HepG2 (cell line): Measurements from ENCODE around the gene C1orf159. TPM values are rescaled to one million over a fixed set of nuclear protein-coding genes. Genes with fewer than 3 reads are reported as not detected.

ENCODE experiments used
- ADNP ChIP-seq: sonication (generic); formaldehyde crosslinking; IDR thresholded peaks from 2 replicates; pipeline ENCODE4 v1.4.0; 2020; ENCODE audit warnings: missing genetic modification reagents
- DBP ChIP-seq: sonication (generic); formaldehyde crosslinking; IDR thresholded peaks from 2 replicates; pipeline ENCODE4 v1.4.0; 2020; ENCODE audit warnings: missing genetic modification reagents; ENCODE audit errors: not compliant biosample characterization
- DMAP1 ChIP-seq: IDR thresholded peaks from 2 replicates; pipeline ENCODE4 v1.6.1; 2016
- DNMT3B ChIP-seq: conservative IDR thresholded peaks from 2 replicates; pipeline ENCODE4 v1.6.1; 2016; ENCODE audit warnings: missing biosample characterization, control low read depth
- ESRRA ChIP-seq: sonication (generic); formaldehyde crosslinking; IDR thresholded peaks from 2 replicates; pipeline ENCODE4 v1.5.1; 2020; ENCODE audit warnings: mild to moderate bottlenecking, low read depth, missing genetic modification reagents
- HES4 ChIP-seq: sonication (generic); formaldehyde crosslinking; IDR thresholded peaks from 2 replicates; pipeline ENCODE4 v1.9.0; 2021; ENCODE audit warnings: mild to moderate bottlenecking, missing genetic modification reagents, borderline replicate concordance
- IRX3 ChIP-seq: sonication (generic); formaldehyde crosslinking; IDR thresholded peaks from 2 replicates; pipeline ENCODE4 v1.8.1; 2023; ENCODE audit warnings: mild to moderate bottlenecking, low read depth, missing genetic modification reagents, borderline replicate concordance
- MBD4 ChIP-seq: IDR thresholded peaks from 2 replicates; pipeline ENCODE4 v1.6.1; 2012; ENCODE audit warnings: low read length, inconsistent platforms, borderline replicate concordance
- MTF2 ChIP-seq: sonication (generic); formaldehyde crosslinking; IDR thresholded peaks from 2 replicates; pipeline ENCODE4 v1.5.0; 2020; ENCODE audit warnings: missing genetic modification reagents, borderline replicate concordance
- MYC ChIP-seq: sonication (generic); formaldehyde crosslinking; IDR thresholded peaks from 2 replicates; pipeline ENCODE4 v1.9.0; 2021; ENCODE audit warnings: missing genetic modification reagents, borderline replicate concordance
- NRL ChIP-seq: sonication (generic); formaldehyde crosslinking; IDR thresholded peaks from 2 replicates; pipeline ENCODE4 v1.5.0; 2020; ENCODE audit warnings: missing genetic modification reagents, mild to moderate bottlenecking, moderate library complexity, borderline replicate concordance
- SUZ12 ChIP-seq: fragments of 150-350 bp; IDR thresholded peaks from 2 replicates; pipeline ENCODE4 v1.6.1; 2014; ENCODE audit warnings: low read depth, low read length
- TMF1 ChIP-seq: sonication (generic); formaldehyde crosslinking; IDR thresholded peaks from 2 replicates; pipeline ENCODE4 v1.8.1; 2022; ENCODE audit warnings: low read depth, missing genetic modification reagents
- U2AF1 ChIP-seq: fragments of 200-400 bp; formaldehyde crosslinking; optimal IDR thresholded peaks from 2 replicates; pipeline ENCODE3; 2017; ENCODE audit warnings: mild to moderate bottlenecking, low read depth, low read length
- ZNF138 ChIP-seq: sonication (generic); formaldehyde crosslinking; IDR thresholded peaks from 2 replicates; pipeline ENCODE4 v1.5.0; 2020; ENCODE audit warnings: mild to moderate bottlenecking, low read depth, missing genetic modification reagents
- ZNF550 ChIP-seq: sonication (generic); formaldehyde crosslinking; IDR thresholded peaks from 2 replicates; pipeline ENCODE4 v1.4.0; 2020; ENCODE audit warnings: mild to moderate bottlenecking, missing genetic modification reagents, borderline replicate concordance
- ZNF556 ChIP-seq: sonication (generic); formaldehyde crosslinking; IDR thresholded peaks from 2 replicates; pipeline ENCODE4 v1.4.0; 2020; ENCODE audit warnings: mild to moderate bottlenecking, missing genetic modification reagents, borderline replicate concordance
- ZNF589 ChIP-seq: sonication (generic); formaldehyde crosslinking; conservative IDR thresholded peaks from 2 replicates; pipeline ENCODE4 v1.8.0; 2022; ENCODE audit warnings: mild to moderate bottlenecking, moderate library complexity, missing genetic modification reagents
- ZNF609 ChIP-seq: sonication (generic); formaldehyde crosslinking; IDR thresholded peaks from 2 replicates; pipeline ENCODE4 v1.4.0; 2020; ENCODE audit warnings: mild to moderate bottlenecking, missing genetic modification reagents, borderline replicate concordance
- ZNF761 ChIP-seq: sonication (generic); formaldehyde crosslinking; conservative IDR thresholded peaks from 2 replicates; pipeline ENCODE4 v1.4.0; 2020; ENCODE audit warnings: mild to moderate bottlenecking, missing genetic modification reagents
- ZNF788 ChIP-seq: sonication (generic); formaldehyde crosslinking; IDR thresholded peaks from 2 replicates; pipeline ENCODE4 v1.5.0; 2020; ENCODE audit warnings: mild to moderate bottlenecking, missing genetic modification reagents, borderline replicate concordance
- polyA plus RNA-seq, 8 experiments: library from polyadenylated mRNA; depleted of rRNA in 3 of 8; stranded (reverse) in 7 of 8; unstranded in 1 of 8; fragments of >200 nt; fragmentation: Illumina TruSeq in 4 of 8; extraction: Trizol in 4 of 8; gene quantifications; 2 replicates each; pipeline versions ENCODE4 v1.2.1 to v1.2.3, GENCODE V29; 2011 to 2016; ENCODE audit warnings: low read depth in 4 of 8, missing spikeins in 1 of 8, mixed read lengths in 1 of 8; ENCODE audit not compliant: insufficient read depth in 1 of 8
- total RNA-seq, 5 experiments: library from RNA; depleted of rRNA; stranded (reverse); fragments of >200 nt; fragmentation: Illumina TruSeq; extraction: Trizol; gene quantifications; 2 replicates each; pipeline ENCODE4 v1.2.3, GENCODE V29; 2016; ENCODE audit warnings: low read depth in 1 of 5
- TF ChIP-seq, protein P1 (sequence below): sonication (generic); formaldehyde crosslinking; IDR thresholded peaks from 2 replicates; pipeline ENCODE4 v1.8.1; 2022; ENCODE audit warnings: mild to moderate bottlenecking, missing genetic modification reagents
- TF ChIP-seq, protein P2 (sequence below): sonication (generic); formaldehyde crosslinking; IDR thresholded peaks from 2 replicates; pipeline ENCODE4 v1.4.0; 2020; ENCODE audit warnings: mild to moderate bottlenecking, low read depth, missing genetic modification reagents

C1orf159 gene
- total and polyA plus RNA-seq, 2 of the 13 experiments (the other 11 are each of a cell fraction or from before 2014, with no cell fraction given), result 3.8 to 6.7 TPM

- TF ChIP-seq ZNF609 (CRISPR knock-in tag) (no peak), ZNF138 (CRISPR knock-in tag) (no peak), ZNF589 (CRISPR knock-in tag) (no peak), DMAP1 (CRISPR knock-in tag) (no peak), IRX3 (CRISPR knock-in tag) (no peak), TMF1 (CRISPR knock-in tag) (peak; percentile 10; the same call in 1 of the 2 replicates), MTF2 (no peak), DBP (CRISPR knock-in tag) (no peak), NRL (CRISPR knock-in tag) (0 out of 2 replicates have a peak, but pooled peaks have one; percentile 14), U2AF1 (no peak), ZNF761 (CRISPR knock-in tag) (no peak), MBD4 (no peak), ZNF550 (CRISPR knock-in tag) (no peak), ADNP (no peak), ZNF556 (CRISPR knock-in tag) (no peak), HES4 (peak; percentile 77; the same call in 1 of the 2 replicates), DNMT3B (CRISPR knock-in tag) (0 out of 2 replicates have a peak, but pooled peaks have one; percentile 22), ZNF788 (CRISPR knock-in tag) (peak; percentile 11; the same call in 1 of the 2 replicates), MYC (CRISPR knock-in tag) (no peak; the same call in 1 of the 2 replicates), ESRRA (CRISPR knock-in tag) (0 out of 2 replicates have a peak, but pooled peaks have one; percentile 29), SUZ12 (no peak)
- TF ChIP-seq, protein P1, sequence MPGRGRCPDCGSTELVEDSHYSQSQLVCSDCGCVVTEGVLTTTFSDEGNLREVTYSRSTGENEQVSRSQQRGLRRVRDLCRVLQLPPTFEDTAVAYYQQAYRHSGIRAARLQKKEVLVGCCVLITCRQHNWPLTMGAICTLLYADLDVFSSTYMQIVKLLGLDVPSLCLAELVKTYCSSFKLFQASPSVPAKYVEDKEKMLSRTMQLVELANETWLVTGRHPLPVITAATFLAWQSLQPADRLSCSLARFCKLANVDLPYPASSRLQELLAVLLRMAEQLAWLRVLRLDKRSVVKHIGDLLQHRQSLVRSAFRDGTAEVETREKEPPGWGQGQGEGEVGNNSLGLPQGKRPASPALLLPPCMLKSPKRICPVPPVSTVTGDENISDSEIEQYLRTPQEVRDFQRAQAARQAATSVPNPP (CRISPR knock-in tag), result no peak
- TF ChIP-seq, protein P2, sequence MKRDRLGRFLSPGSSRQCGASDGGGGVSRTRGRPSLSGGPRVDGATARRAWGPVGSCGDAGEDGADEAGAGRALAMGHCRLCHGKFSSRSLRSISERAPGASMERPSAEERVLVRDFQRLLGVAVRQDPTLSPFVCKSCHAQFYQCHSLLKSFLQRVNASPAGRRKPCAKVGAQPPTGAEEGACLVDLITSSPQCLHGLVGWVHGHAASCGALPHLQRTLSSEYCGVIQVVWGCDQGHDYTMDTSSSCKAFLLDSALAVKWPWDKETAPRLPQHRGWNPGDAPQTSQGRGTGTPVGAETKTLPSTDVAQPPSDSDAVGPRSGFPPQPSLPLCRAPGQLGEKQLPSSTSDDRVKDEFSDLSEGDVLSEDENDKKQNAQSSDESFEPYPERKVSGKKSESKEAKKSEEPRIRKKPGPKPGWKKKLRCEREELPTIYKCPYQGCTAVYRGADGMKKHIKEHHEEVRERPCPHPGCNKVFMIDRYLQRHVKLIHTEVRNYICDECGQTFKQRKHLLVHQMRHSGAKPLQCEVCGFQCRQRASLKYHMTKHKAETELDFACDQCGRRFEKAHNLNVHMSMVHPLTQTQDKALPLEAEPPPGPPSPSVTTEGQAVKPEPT (CRISPR knock-in tag), result 0 out of 2 replicates have a peak, but pooled peaks have one; percentile 36
Observed at GRCh38 chr1:1165485-1165884, 49.6 kb upstream of the C1orf159 start (continued).
